GM19372 (cell line): ENCODE measurements around the gene CMIP.
"Not testable (repeated sequence)": the region's sequence is repeated elsewhere in the genome, so short reads cannot be mapped to it uniquely, and the experiment has no call there.

Source experiments
- ATAC-seq: cut with Tn5 transposase; IDR thresholded peaks from one replicate; pipeline ENCODE4 v1.9.1; 2021; ENCODE audit warnings: mild to moderate bottlenecking, low read depth, moderate library complexity; ENCODE audit not compliant: unreplicated experiment

Gene CMIP

GRCh38 chr16:81419806-81420205, 24.8 kb upstream of the CMIP start:
- no peak for ATAC-seq

- ATAC-seq: no peak
These were observed 23.5 kb upstream of the CMIP start for GRCh38 chr16:81421126-81421525.

GRCh38 chr16:81421536-81421935, 23.1 kb upstream of the CMIP start:
- no peak for ATAC-seq

- not testable (repeated sequence) for ATAC-seq
These were observed 22.5 kb upstream of the CMIP start for GRCh38 chr16:81422153-81422552.

- no peak for ATAC-seq
These were observed 19.8 kb upstream of the CMIP start for GRCh38 chr16:81424771-81425170.

GRCh38 chr16:81427219-81427618, 17.4 kb upstream of the CMIP start:
- ATAC-seq: no peak

GRCh38 chr16:81429045-81429521, 15.5 kb upstream of the CMIP start:
- no peak for ATAC-seq

GRCh38 chr16:81431554-81432353, 12.9 kb upstream of the CMIP start:
- ATAC-seq: no peak

- no peak for ATAC-seq
These were observed 11.6 kb upstream of the CMIP start for GRCh38 chr16:81432937-81433557.

- ATAC-seq: no peak
These were observed 9.5 kb upstream of the CMIP start for GRCh38 chr16:81435103-81435502.

GRCh38 chr16:81435567-81435966, 9.0 kb upstream of the CMIP start:
- no peak for ATAC-seq

- no peak for ATAC-seq
These were observed 8.2 kb upstream of the CMIP start for GRCh38 chr16:81436386-81436785.

GRCh38 chr16:81437865-81438264, 6.7 kb upstream of the CMIP start:
- ATAC-seq: no peak

- ATAC-seq: no peak
These were observed 3.5 kb upstream of the CMIP start for GRCh38 chr16:81440888-81441761.

- no peak for ATAC-seq
These were observed 2.2 kb upstream of the CMIP start for GRCh38 chr16:81442220-81442915.

GRCh38 chr16:81442916-81443687, 1.5 kb upstream of the CMIP start:
- ATAC-seq: no peak

- ATAC-seq: no peak
These were observed 740 bp upstream of the CMIP start for GRCh38 chr16:81443688-81444447.

- ATAC-seq: peak; percentile 23
These were observed 744 bp downstream of the CMIP start for GRCh38 chr16:81445143-81445961.
